Fibroblast of lung (primary cell): ENCODE measurements around the gene PTGS1. TPM values are rescaled to one million over a fixed set of nuclear protein-coding genes. Genes with fewer than 3 reads are reported as not detected.

Source experiments
- DNase-seq, 2 donors: peaks; one replicate each; pipeline versions ENCODE4 v3.0.0 to v3.0.0-alpha.2; 2010; ENCODE audit warnings: low read depth in 2 of 2
- H2AFZ ChIP-seq: 2 replicates; pipeline ENCODE4 v1.5.1; 2012; ENCODE audit warnings: low read length, control low read depth, inconsistent platforms
- H3K27ac ChIP-seq: 2 replicates; pipeline ENCODE4 v1.5.1; 2011; ENCODE audit warnings: low read length, control low read depth; ENCODE audit not compliant: insufficient read depth
- H3K27me3 ChIP-seq: 2 replicates; pipeline ENCODE4 v1.5.1; 2011; ENCODE audit warnings: mild to moderate bottlenecking, low read length; ENCODE audit not compliant: control insufficient read depth, insufficient read depth
- H3K36me3 ChIP-seq: 2 replicates; pipeline ENCODE4 v1.5.1; 2011; ENCODE audit warnings: low read length; ENCODE audit not compliant: control insufficient read depth, insufficient read depth
- H3K4me1 ChIP-seq: 2 replicates; pipeline ENCODE4 v1.5.1; 2011; ENCODE audit warnings: low read length; ENCODE audit not compliant: control insufficient read depth, insufficient read depth; ENCODE audit errors: extremely low read depth
- H3K4me2 ChIP-seq: 2 replicates; pipeline ENCODE4 v1.5.1; 2011; ENCODE audit warnings: low read length, control low read depth; ENCODE audit not compliant: insufficient read depth; ENCODE audit errors: extremely low read depth
- H3K4me3 ChIP-seq, 4 experiments: fragments of 200-600 bp in 1 of 4; sonication (generic) in 1 of 4; replicated peaks in 1 of 4; 2 replicates each; pipeline ENCODE4 v1.5.1; 2011 to 2016; ENCODE audit warnings: low read length in 4 of 4, low read depth in 3 of 4, mild to moderate bottlenecking in 3 of 4, control low read depth in 2 of 4, inconsistent platforms in 1 of 4, mixed read lengths in 1 of 4; ENCODE audit not compliant: insufficient read depth in 1 of 4; ENCODE audit errors: control extremely low read depth in 1 of 4
- H3K79me2 ChIP-seq: 2 replicates; pipeline ENCODE4 v1.5.1; 2012; ENCODE audit warnings: mild to moderate bottlenecking, low read length, inconsistent platforms; ENCODE audit not compliant: control insufficient read depth, insufficient read depth
- H3K9ac ChIP-seq: 2 replicates; pipeline ENCODE4 v1.5.1; 2011; ENCODE audit warnings: mild to moderate bottlenecking, low read length, control low read depth; ENCODE audit not compliant: insufficient read depth
- H3K9me3 ChIP-seq: 2 replicates; pipeline ENCODE4 v1.5.1; 2012; ENCODE audit warnings: low read depth, low read length; ENCODE audit not compliant: control insufficient read depth, insufficient read depth
- H4K20me1 ChIP-seq: 2 replicates; pipeline ENCODE4 v1.5.1; 2011; ENCODE audit warnings: low read length; ENCODE audit not compliant: control insufficient read depth, insufficient read depth; ENCODE audit errors: extremely low read depth
- EZH2 ChIP-seq: IDR thresholded peaks from 2 replicates; pipeline ENCODE4 v1.5.1; 2012; ENCODE audit warnings: low read length, control low read depth, mild to moderate bottlenecking; ENCODE audit errors: missing control alignments
- polyA plus RNA-seq, 2 donors: library from polyadenylated mRNA; depleted of rRNA in 1 of 2; stranded (reverse) in 1 of 2; unstranded in 1 of 2; fragments of >200 nt; gene quantifications; 2 replicates each; pipeline ENCODE4 v1.2.1, GENCODE V29; 2011 to 2012; ENCODE audit warnings: missing spikeins in 1 of 2
- total RNA-seq: library from RNA; depleted of rRNA; stranded (reverse); fragments of >200 nt; gene quantifications from 2 replicates; pipeline ENCODE4 v1.2.1, GENCODE V29; 2014
- TF ChIP-seq, protein P1 (sequence below), 2 donors: IDR thresholded peaks in 1 of 2; conservative IDR thresholded peaks in 1 of 2; 1 replicate in 1 of 2; 2 replicates in 1 of 2; pipeline ENCODE4 v1.5.1; 2011 to 2012; ENCODE audit warnings: low read length in 2 of 2, control low read depth in 1 of 2, inconsistent platforms in 1 of 2, low read depth in 1 of 2, mild to moderate bottlenecking in 1 of 2

Gene PTGS1
- total and polyA plus RNA-seq, 2 donors (not counting 1 experiment from before 2014, with no cell fraction given): 13.4 to 86.5 TPM

DNA sequence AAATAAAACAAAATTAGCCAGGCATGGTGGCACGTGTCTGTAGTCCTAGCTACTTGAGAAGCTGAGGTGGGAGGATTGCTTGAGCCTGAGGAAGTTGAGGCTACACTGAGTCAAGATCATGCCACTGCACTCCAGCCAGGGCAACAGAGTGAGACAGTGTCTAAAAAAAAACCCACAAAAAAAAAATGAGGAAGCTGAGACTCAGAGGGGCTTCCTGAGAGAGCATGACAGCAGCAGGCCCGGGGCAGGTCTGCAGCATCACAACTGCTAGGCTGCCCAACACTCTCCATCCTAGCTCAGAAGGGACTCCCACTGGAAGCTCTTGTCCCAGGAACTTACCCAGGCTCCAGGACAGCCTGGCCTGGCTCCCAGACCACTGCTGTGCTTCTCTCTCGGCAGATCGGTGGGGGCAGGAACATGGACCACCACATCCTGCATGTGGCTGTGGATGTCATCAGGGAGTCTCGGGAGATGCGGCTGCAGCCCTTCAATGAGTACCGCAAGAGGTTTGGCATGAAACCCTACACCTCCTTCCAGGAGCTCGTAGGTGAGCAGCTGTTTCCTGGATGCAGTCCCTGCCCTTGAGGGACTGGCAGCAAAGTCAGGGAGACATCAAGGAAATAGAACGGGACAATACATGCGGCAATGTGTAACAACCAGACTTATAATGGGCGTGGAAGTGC lies 19.1 kb downstream of the PTGS1 start:
- TF ChIP-seq, protein P1, sequence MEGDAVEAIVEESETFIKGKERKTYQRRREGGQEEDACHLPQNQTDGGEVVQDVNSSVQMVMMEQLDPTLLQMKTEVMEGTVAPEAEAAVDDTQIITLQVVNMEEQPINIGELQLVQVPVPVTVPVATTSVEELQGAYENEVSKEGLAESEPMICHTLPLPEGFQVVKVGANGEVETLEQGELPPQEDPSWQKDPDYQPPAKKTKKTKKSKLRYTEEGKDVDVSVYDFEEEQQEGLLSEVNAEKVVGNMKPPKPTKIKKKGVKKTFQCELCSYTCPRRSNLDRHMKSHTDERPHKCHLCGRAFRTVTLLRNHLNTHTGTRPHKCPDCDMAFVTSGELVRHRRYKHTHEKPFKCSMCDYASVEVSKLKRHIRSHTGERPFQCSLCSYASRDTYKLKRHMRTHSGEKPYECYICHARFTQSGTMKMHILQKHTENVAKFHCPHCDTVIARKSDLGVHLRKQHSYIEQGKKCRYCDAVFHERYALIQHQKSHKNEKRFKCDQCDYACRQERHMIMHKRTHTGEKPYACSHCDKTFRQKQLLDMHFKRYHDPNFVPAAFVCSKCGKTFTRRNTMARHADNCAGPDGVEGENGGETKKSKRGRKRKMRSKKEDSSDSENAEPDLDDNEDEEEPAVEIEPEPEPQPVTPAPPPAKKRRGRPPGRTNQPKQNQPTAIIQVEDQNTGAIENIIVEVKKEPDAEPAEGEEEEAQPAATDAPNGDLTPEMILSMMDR (conservative IDR thresholded peaks at IDR 0.05 in 1 of 2, IDR thresholded peaks at IDR 0.05 in 1 of 2; ENCODE audit: low read depth in 1 of 2, low read length in 2 of 2): no peak
- no peak for TF ChIP-seq EZH2
- Histone ChIP-seq H3K27me3 (no peaks in the 10 kb centered on the region), H3K9ac (no peak overlapping the region), H3K27ac (no peak overlapping the region), H2AFZ (no peak overlapping the region), H3K36me3 (peaks cover 6% of the 10 kb centered on the region), H4K20me1 (no peaks in the 10 kb centered on the region), H3K4me3 (no peak overlapping the region), H3K79me2 (no peaks in the 10 kb centered on the region), H3K9me3 (no peaks in the 10 kb centered on the region), H3K4me2 (no peak overlapping the region), H3K4me1 (peaks cover 20% of the 10 kb centered on the region)
- DNase-seq: peak in 1 of 2 donors; percentile 48

DNA sequence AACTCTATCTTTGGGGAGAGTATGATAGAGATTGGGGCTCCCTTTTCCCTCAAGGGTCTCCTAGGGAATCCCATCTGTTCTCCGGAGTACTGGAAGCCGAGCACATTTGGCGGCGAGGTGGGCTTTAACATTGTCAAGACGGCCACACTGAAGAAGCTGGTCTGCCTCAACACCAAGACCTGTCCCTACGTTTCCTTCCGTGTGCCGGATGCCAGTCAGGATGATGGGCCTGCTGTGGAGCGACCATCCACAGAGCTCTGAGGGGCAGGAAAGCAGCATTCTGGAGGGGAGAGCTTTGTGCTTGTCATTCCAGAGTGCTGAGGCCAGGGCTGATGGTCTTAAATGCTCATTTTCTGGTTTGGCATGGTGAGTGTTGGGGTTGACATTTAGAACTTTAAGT lies 21.5 kb downstream of the PTGS1 start:
- H3K79me2 ChIP-seq: no peaks in the 10 kb centered on the region
- DNase-seq: no peak
- no peak overlapping the region for H3K4me2 ChIP-seq
- no peak overlapping the region for H3K4me3 ChIP-seq
- no peaks in the 10 kb centered on the region for H4K20me1 ChIP-seq
- H3K4me1 ChIP-seq: peaks cover 25% of the 10 kb centered on the region
- no peaks in the 10 kb centered on the region for H3K27me3 ChIP-seq
- H3K27ac ChIP-seq: no peak overlapping the region
- no peaks in the 10 kb centered on the region for H3K9me3 ChIP-seq
- peaks cover 6% of the 10 kb centered on the region for H3K36me3 ChIP-seq
- TF ChIP-seq, protein P1 (conservative IDR thresholded peaks at IDR 0.05 in 1 of 2, IDR thresholded peaks at IDR 0.05 in 1 of 2; ENCODE audit: low read depth in 1 of 2, low read length in 2 of 2): no peak
- TF ChIP-seq EZH2: no peak
- no peak overlapping the region for H3K9ac ChIP-seq
- no peak overlapping the region for H2AFZ ChIP-seq

DNA sequence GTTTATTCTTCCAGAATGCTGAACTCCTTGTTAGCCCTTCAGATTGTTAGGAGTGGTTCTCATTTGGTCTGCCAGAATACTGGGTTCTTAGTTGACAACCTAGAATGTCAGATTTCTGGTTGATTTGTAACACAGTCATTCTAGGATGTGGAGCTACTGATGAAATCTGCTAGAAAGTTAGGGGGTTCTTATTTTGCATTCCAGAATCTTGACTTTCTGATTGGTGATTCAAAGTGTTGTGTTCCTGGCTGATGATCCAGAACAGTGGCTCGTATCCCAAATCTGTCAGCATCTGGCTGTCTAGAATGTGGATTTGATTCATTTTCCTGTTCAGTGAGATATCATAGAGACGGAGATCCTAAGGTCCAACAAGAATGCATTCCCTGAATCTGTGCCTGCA lies 21.9 kb downstream of the PTGS1 start:
- no peaks in the 10 kb centered on the region for H3K79me2 ChIP-seq
- TF ChIP-seq, protein P1 (conservative IDR thresholded peaks at IDR 0.05 in 1 of 2, IDR thresholded peaks at IDR 0.05 in 1 of 2; ENCODE audit: low read depth in 1 of 2, low read length in 2 of 2): no peak
- TF ChIP-seq EZH2: no peak
- H3K27me3 ChIP-seq: no peaks in the 10 kb centered on the region
- peaks cover 25% of the 10 kb centered on the region for H3K4me1 ChIP-seq
- H3K9ac ChIP-seq: no peak overlapping the region
- no peak for DNase-seq
- no peak overlapping the region for H3K27ac ChIP-seq
- no peak overlapping the region for H3K4me2 ChIP-seq
- no peak overlapping the region for H3K4me3 ChIP-seq
- H4K20me1 ChIP-seq: no peaks in the 10 kb centered on the region
- peaks cover 6% of the 10 kb centered on the region for H3K36me3 ChIP-seq
- no peaks in the 10 kb centered on the region for H3K9me3 ChIP-seq
- no peak overlapping the region for H2AFZ ChIP-seq
